Body of pancreas (tissue), 4 donors: ENCODE data around the gene AUTS2. TPM values are rescaled to one million over a fixed set of nuclear protein-coding genes. Genes with fewer than 3 reads are reported as not detected.

Source experiments
- ATAC-seq: fragments of 150-250 bp; one replicate; pipeline ENCODE4 v1.9.1; 2016
- DNase-seq, 4 donors: peaks; one replicate each; pipeline ENCODE4 v3.0.0-alpha.2; 2019
- H3K27ac ChIP-seq, 4 donors: fragments of 200-600 bp; sonication (generic); 1 replicate in 3 of 4; 2 replicates in 1 of 4; pipeline versions ENCODE4 v1.5.1 to v1.6.1; 2016 to 2019; ENCODE audit warnings: mild to moderate bottlenecking in 1 of 4, mixed read lengths in 1 of 4, moderate library complexity in 1 of 4
- H3K27me3 ChIP-seq, 2 donors: fragments of 200-600 bp; sonication (generic); one replicate each; pipeline ENCODE4 v1.6.0; 2016; ENCODE audit warnings: mild to moderate bottlenecking in 1 of 2
- H3K36me3 ChIP-seq, 2 donors: fragments of 200-600 bp; sonication (generic); replicated peaks in 1 of 2; 2 replicates each; pipeline ENCODE4 v1.5.1; 2016; ENCODE audit warnings: low read depth in 2 of 2; ENCODE audit not compliant: insufficient read depth in 1 of 2
- H3K4me1 ChIP-seq: fragments of 200-600 bp; sonication (generic); one replicate; pipeline ENCODE4 v1.6.0; 2016
- H3K4me3 ChIP-seq, 2 donors: fragments of 200-600 bp; sonication (generic); 1 replicate in 1 of 2; 2 replicates in 1 of 2; pipeline ENCODE4 v1.5.1; 2016 to 2019
- H3K9me3 ChIP-seq, 3 donors: fragments of 200-600 bp; sonication (generic); 1 replicate in 2 of 3; 2 replicates in 1 of 3; pipeline ENCODE4 v1.5.1; 2016
- POLR2A ChIP-seq, 3 donors: fragments of 450-650 bp; IDR thresholded peaks; one replicate each; pipeline ENCODE4 v1.6.1; 2016; ENCODE audit warnings: antibody characterized with exemption in 3 of 3, mild to moderate bottlenecking in 2 of 3
- WGBS, 2 donors: methylation state at CpG; one replicate each; pipeline ENCODE4 v1.1.5; 2017; 5-methylcytosine and 5-hydroxymethylcytosine counted together
- intact Hi-C: fragments of 100-400 bp; cut with DNase I; formaldehyde crosslinking; loops from one replicate; pipeline ENCODE4 v1.15.1; 2023
- small RNA-seq: library from RNA; depleted of rRNA; stranded (forward); fragments of <200 nt; gene quantifications from one replicate; pipeline ENCODE3, GENCODE V24; 2016
- total RNA-seq, 2 donors: library from RNA; depleted of rRNA; stranded (reverse); fragments of >200 nt; gene quantifications; one replicate each; pipeline ENCODE4 v1.1.0, GENCODE V29; 2016
- TF ChIP-seq, protein P1 (sequence below), 7 experiments: fragments of 450-650 bp in 4 of 7; fragments of 200-600 bp in 3 of 7; sonication (generic) in 3 of 7; IDR thresholded peaks; one replicate each; pipeline ENCODE4 v1.5.1; 2016 to 2019; ENCODE audit warnings: antibody characterized with exemption in 7 of 7

AUTS2 gene
- total RNA-seq, 2 donors from 2014 or later: 11.7 to 18.5 TPM

DNA sequence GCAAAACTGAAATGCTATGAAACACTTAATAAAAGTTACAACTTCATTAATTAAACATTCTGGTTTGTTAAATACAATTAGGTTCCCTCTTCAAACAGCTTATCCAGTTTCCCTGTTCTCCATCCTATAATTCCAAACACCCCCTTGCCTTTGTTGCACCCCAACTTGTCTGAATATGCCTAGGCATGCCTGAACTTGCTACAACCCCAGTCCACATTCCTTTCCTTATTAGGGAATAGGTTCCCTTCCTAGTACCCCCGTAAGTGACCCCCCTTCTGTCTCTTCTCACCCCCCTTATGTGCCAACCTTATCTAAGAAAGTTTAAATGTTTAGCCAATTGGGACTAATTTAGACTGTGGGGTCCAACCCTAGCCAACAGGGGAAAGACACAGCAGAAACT is 1238.0 kb downstream of the AUTS2 start:
- H3K27me3 ChIP-seq: no peaks in the 10 kb centered on the region
- no peak overlapping the region for H3K27ac ChIP-seq
- no peak for TF ChIP-seq POLR2A (IDR thresholded peaks at IDR 0.05)
- TF ChIP-seq, protein P1, sequence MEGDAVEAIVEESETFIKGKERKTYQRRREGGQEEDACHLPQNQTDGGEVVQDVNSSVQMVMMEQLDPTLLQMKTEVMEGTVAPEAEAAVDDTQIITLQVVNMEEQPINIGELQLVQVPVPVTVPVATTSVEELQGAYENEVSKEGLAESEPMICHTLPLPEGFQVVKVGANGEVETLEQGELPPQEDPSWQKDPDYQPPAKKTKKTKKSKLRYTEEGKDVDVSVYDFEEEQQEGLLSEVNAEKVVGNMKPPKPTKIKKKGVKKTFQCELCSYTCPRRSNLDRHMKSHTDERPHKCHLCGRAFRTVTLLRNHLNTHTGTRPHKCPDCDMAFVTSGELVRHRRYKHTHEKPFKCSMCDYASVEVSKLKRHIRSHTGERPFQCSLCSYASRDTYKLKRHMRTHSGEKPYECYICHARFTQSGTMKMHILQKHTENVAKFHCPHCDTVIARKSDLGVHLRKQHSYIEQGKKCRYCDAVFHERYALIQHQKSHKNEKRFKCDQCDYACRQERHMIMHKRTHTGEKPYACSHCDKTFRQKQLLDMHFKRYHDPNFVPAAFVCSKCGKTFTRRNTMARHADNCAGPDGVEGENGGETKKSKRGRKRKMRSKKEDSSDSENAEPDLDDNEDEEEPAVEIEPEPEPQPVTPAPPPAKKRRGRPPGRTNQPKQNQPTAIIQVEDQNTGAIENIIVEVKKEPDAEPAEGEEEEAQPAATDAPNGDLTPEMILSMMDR (IDR thresholded peaks at IDR 0.05): no peak
- H3K9me3 ChIP-seq: no peaks in the 10 kb centered on the region
- intact Hi-C loops: no loop called here
- 17 to 56% methylated on average over 1 of the region's 1 CpG for WGBS, 2 donors
- no peak overlapping the region for H3K4me3 ChIP-seq
- no peaks in the 10 kb centered on the region for H3K36me3 ChIP-seq
- DNase-seq: no peak
- no peak for ATAC-seq
- H3K4me1 ChIP-seq: no peaks in the 10 kb centered on the region

DNA sequence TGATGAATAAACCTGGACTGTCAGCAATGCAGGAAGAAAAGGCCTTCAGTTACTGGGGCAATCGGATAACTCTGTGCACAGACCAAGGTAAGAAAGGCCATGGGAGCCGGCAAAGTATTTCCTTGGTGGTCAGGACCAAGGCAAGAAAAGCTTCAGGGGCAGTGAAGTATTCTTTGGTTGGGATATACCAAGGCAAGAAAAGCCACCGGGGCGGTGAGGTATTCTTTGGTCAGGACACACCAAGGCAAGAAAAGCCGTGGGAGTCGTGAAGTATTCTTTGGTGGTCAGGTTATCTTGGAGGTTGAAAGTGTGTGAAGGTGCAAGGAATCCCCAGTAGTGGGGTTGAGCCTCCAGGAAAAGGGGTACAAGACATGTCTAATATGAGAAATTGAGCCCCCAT is 1238.7 kb downstream of the AUTS2 start:
- Histone ChIP-seq H3K36me3 (no peaks in the 10 kb centered on the region), H3K4me3 (no peak overlapping the region), H3K27ac (no peak overlapping the region), H3K4me1 (no peaks in the 10 kb centered on the region), H3K9me3 (no peaks in the 10 kb centered on the region), H3K27me3 (no peaks in the 10 kb centered on the region)
- 85 to 90% methylated on average over 6 of the region's 6 CpGs for WGBS, 2 donors
- DNase-seq (no peak), ATAC-seq (no peak)
- intact Hi-C loops: no loop called here
- TF ChIP-seq, protein P1 (IDR thresholded peaks at IDR 0.05): no peak
- no peak for TF ChIP-seq POLR2A (IDR thresholded peaks at IDR 0.05)

DNA sequence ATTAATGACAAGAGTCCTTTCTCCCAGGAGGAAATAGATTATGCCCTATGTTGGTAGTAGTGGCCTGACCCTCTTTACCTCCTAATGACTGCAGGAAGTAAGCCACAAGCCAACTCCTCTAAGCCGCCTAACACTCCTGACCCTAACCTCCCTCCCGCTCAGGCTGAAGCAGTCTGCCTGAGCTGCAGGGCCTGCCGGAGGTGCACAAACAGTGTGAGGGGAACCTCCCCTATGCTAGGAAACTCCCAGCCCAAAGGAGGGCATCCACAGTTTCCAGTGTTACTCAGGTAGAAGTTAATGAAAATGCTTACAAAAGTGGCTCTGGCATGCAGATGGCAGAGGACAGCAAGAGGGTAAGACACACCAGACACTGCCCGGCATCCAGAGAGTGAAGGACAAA is 1239.3 kb downstream of the AUTS2 start:
- no peak for TF ChIP-seq POLR2A (IDR thresholded peaks at IDR 0.05)
- TF ChIP-seq, protein P1 (IDR thresholded peaks at IDR 0.05): no peak
- H3K27ac ChIP-seq: no peak overlapping the region
- no peaks in the 10 kb centered on the region for H3K9me3 ChIP-seq
- intact Hi-C loops: no loop called here
- H3K4me1 ChIP-seq: no peaks in the 10 kb centered on the region
- H3K36me3 ChIP-seq: no peaks in the 10 kb centered on the region
- DNase-seq (no peak), ATAC-seq (no peak)
- no peak overlapping the region for H3K4me3 ChIP-seq
- H3K27me3 ChIP-seq: no peaks in the 10 kb centered on the region
- WGBS, 2 donors: 68 to 80% methylated on average over 3 to 4 of the region's 4 CpGs

DNA sequence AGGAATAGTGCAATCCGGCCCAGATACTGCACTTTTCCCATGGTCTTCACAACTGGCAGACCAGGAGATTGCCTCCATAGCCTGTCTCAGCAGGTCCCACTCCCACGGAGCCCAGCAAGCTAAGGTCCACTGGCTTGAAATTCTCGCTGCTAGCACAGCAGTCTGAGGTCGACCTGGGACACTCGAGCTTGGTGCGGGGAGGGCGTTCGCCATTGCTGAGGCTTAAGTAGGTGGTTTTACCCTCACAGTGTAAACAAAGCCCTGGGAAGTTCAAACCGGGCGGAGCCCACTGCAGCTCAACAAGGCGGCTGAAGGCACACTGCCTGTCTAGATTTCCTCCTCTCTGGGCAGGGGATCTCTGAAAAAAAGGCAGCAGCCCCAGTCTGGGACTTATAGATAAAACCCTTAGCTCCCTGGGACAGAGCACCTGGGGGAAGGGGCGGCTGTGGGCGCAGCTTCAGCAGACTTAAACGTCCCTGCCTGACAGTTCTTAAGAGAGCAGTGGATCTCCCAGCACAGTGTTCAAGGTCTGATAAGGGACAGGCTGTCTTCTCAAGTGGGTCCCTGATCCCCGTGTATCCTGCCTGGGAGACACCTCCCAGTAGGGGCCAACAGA is 1240.1 kb downstream of the AUTS2 start:
- Histone ChIP-seq H3K27me3 (no peaks in the 10 kb centered on the region), H3K4me3 (no peak overlapping the region), H3K36me3 (no peaks in the 10 kb centered on the region), H3K27ac (no peak overlapping the region), H3K9me3 (no peaks in the 10 kb centered on the region), H3K4me1 (no peaks in the 10 kb centered on the region)
- TF ChIP-seq POLR2A (IDR thresholded peaks at IDR 0.05): no peak
- TF ChIP-seq, protein P1 (IDR thresholded peaks at IDR 0.05): no peak
- WGBS, 2 donors: 51% methylated on average over 15 of the region's 15 CpGs; no CpG with 5 or more reads in 1 of the 2 donors
- ATAC-seq (no peak), DNase-seq (no peak)
- intact Hi-C loops: no loop called here

Small RNA genes within 50 kb of the gene (small RNA-seq; reads per million reads assigned to genes)
- not detected for gene AC073873.1
